Bronchial epithelial cell (primary cell): ENCODE results near the gene ITGA1. TPM values are rescaled to one million over a fixed set of nuclear protein-coding genes. Genes with fewer than 3 reads are reported as not detected.

Experiments used
- DNase-seq: peaks from one replicate; pipeline ENCODE4 v3.0.0-alpha.2; 2010; ENCODE audit warnings: low read depth
- FAIRE-seq: peaks from 2 replicates; lab custom pipeline; 2011; peaks lifted over from hg19 to GRCh38; lab: Jason Lieb, UNC
- H3K27me3 ChIP-seq: 2 replicates; pipeline ENCODE4 v1.5.1; 2011; ENCODE audit warnings: low read length; ENCODE audit not compliant: control insufficient read depth, insufficient read depth
- H3K36me3 ChIP-seq: 2 replicates; pipeline ENCODE4 v1.5.1; 2011; ENCODE audit warnings: low read length; ENCODE audit not compliant: control insufficient read depth, insufficient read depth
- H3K4me3 ChIP-seq: 2 replicates; pipeline ENCODE4 v1.5.1; 2011; ENCODE audit warnings: mild to moderate bottlenecking, low read depth, low read length, control low read depth
- CTCF ChIP-seq: IDR thresholded peaks from 2 replicates; pipeline ENCODE4 v1.5.1; 2011; ENCODE audit warnings: mild to moderate bottlenecking, moderate library complexity, low read length, control low read depth, inconsistent platforms; ENCODE audit not compliant: insufficient read depth, severe bottlenecking
- total RNA-seq: library from RNA; depleted of rRNA; stranded (reverse); fragments of >200 nt; gene quantifications from 2 replicates; pipeline ENCODE4 v1.2.1, GENCODE V29; 2014

The ITGA1 gene
- total RNA-seq, 1 donor from 2014 or later: 3.7 TPM

GRCh38 chr5:52883110-52883509 is 95.4 kb downstream of the ITGA1 start:
- Histone ChIP-seq H3K4me3 (no peak overlapping the region), H3K27me3 (no peaks in the 10 kb centered on the region), H3K36me3 (no peaks in the 10 kb centered on the region)
- FAIRE-seq: no peak
- DNase-seq: no peak
- no peak for TF ChIP-seq CTCF

GRCh38 chr5:52884453-52884852 is 96.7 kb downstream of the ITGA1 start:
- no peak for TF ChIP-seq CTCF
- FAIRE-seq: no peak

GRCh38 chr5:52885614-52886013 is 97.9 kb downstream of the ITGA1 start:
- DNase-seq (no peak), FAIRE-seq (no peak)
- TF ChIP-seq CTCF: no peak
- Histone ChIP-seq H3K4me3 (no peak overlapping the region), H3K27me3 (no peaks in the 10 kb centered on the region), H3K36me3 (no peaks in the 10 kb centered on the region)

More at GRCh38 chr5:52884453-52884852, 96.7 kb downstream of the ITGA1 start:
- no peak overlapping the region for H3K4me3 ChIP-seq
- no peak for DNase-seq
- no peaks in the 10 kb centered on the region for H3K27me3 ChIP-seq
- no peaks in the 10 kb centered on the region for H3K36me3 ChIP-seq

GRCh38 chr5:52886206-52886605 is 98.5 kb downstream of the ITGA1 start:
- H3K36me3 ChIP-seq: no peaks in the 10 kb centered on the region
- DNase-seq (no peak), FAIRE-seq (no peak)
- no peaks in the 10 kb centered on the region for H3K27me3 ChIP-seq
- H3K4me3 ChIP-seq: no peak overlapping the region
- no peak for TF ChIP-seq CTCF

GRCh38 chr5:52887066-52887465 is 99.3 kb downstream of the ITGA1 start:
- no peak for TF ChIP-seq CTCF
- DNase-seq: no peak
- H3K36me3 ChIP-seq: no peaks in the 10 kb centered on the region
- no peak overlapping the region for H3K4me3 ChIP-seq
- H3K27me3 ChIP-seq: no peaks in the 10 kb centered on the region
- no peak for FAIRE-seq

- FAIRE-seq (no peak), DNase-seq (no peak)
- H3K4me3 ChIP-seq: no peak overlapping the region
- H3K27me3 ChIP-seq: no peaks in the 10 kb centered on the region
- H3K36me3 ChIP-seq: no peaks in the 10 kb centered on the region
- no peak for TF ChIP-seq CTCF
Observed at GRCh38 chr5:52888363-52888762, 100.6 kb downstream of the ITGA1 start.
